Fibroblast of lung (primary cell): Measurements from ENCODE around the gene FRK. TPM values are rescaled to one million over a fixed set of nuclear protein-coding genes. Genes with fewer than 3 reads are reported as not detected.

Experiments
- DNase-seq, 2 donors: peaks; one replicate each; pipeline versions ENCODE4 v3.0.0 to v3.0.0-alpha.2; 2010; ENCODE audit warnings: low read depth in 2 of 2
- H2AFZ ChIP-seq: 2 replicates; pipeline ENCODE4 v1.5.1; 2012; ENCODE audit warnings: low read length, control low read depth, inconsistent platforms
- H3K27ac ChIP-seq: 2 replicates; pipeline ENCODE4 v1.5.1; 2011; ENCODE audit warnings: low read length, control low read depth; ENCODE audit not compliant: insufficient read depth
- H3K27me3 ChIP-seq: 2 replicates; pipeline ENCODE4 v1.5.1; 2011; ENCODE audit warnings: mild to moderate bottlenecking, low read length; ENCODE audit not compliant: control insufficient read depth, insufficient read depth
- H3K36me3 ChIP-seq: 2 replicates; pipeline ENCODE4 v1.5.1; 2011; ENCODE audit warnings: low read length; ENCODE audit not compliant: control insufficient read depth, insufficient read depth
- H3K4me1 ChIP-seq: 2 replicates; pipeline ENCODE4 v1.5.1; 2011; ENCODE audit warnings: low read length; ENCODE audit not compliant: control insufficient read depth, insufficient read depth; ENCODE audit errors: extremely low read depth
- H3K4me2 ChIP-seq: 2 replicates; pipeline ENCODE4 v1.5.1; 2011; ENCODE audit warnings: low read length, control low read depth; ENCODE audit not compliant: insufficient read depth; ENCODE audit errors: extremely low read depth
- H3K4me3 ChIP-seq, 4 experiments: fragments of 200-600 bp in 1 of 4; sonication (generic) in 1 of 4; replicated peaks in 1 of 4; 2 replicates each; pipeline ENCODE4 v1.5.1; 2011 to 2016; ENCODE audit warnings: low read length in 4 of 4, low read depth in 3 of 4, mild to moderate bottlenecking in 3 of 4, control low read depth in 2 of 4, inconsistent platforms in 1 of 4, mixed read lengths in 1 of 4; ENCODE audit not compliant: insufficient read depth in 1 of 4; ENCODE audit errors: control extremely low read depth in 1 of 4
- H3K79me2 ChIP-seq: 2 replicates; pipeline ENCODE4 v1.5.1; 2012; ENCODE audit warnings: mild to moderate bottlenecking, low read length, inconsistent platforms; ENCODE audit not compliant: control insufficient read depth, insufficient read depth
- H3K9ac ChIP-seq: 2 replicates; pipeline ENCODE4 v1.5.1; 2011; ENCODE audit warnings: mild to moderate bottlenecking, low read length, control low read depth; ENCODE audit not compliant: insufficient read depth
- H3K9me3 ChIP-seq: 2 replicates; pipeline ENCODE4 v1.5.1; 2012; ENCODE audit warnings: low read depth, low read length; ENCODE audit not compliant: control insufficient read depth, insufficient read depth
- H4K20me1 ChIP-seq: 2 replicates; pipeline ENCODE4 v1.5.1; 2011; ENCODE audit warnings: low read length; ENCODE audit not compliant: control insufficient read depth, insufficient read depth; ENCODE audit errors: extremely low read depth
- EZH2 ChIP-seq: IDR thresholded peaks from 2 replicates; pipeline ENCODE4 v1.5.1; 2012; ENCODE audit warnings: low read length, control low read depth, mild to moderate bottlenecking; ENCODE audit errors: missing control alignments
- polyA plus RNA-seq, 2 donors: library from polyadenylated mRNA; depleted of rRNA in 1 of 2; stranded (reverse) in 1 of 2; unstranded in 1 of 2; fragments of >200 nt; gene quantifications; 2 replicates each; pipeline ENCODE4 v1.2.1, GENCODE V29; 2011 to 2012; ENCODE audit warnings: missing spikeins in 1 of 2
- total RNA-seq: library from RNA; depleted of rRNA; stranded (reverse); fragments of >200 nt; gene quantifications from 2 replicates; pipeline ENCODE4 v1.2.1, GENCODE V29; 2014
- TF ChIP-seq, protein P1 (sequence below), 2 donors: IDR thresholded peaks in 1 of 2; conservative IDR thresholded peaks in 1 of 2; 1 replicate in 1 of 2; 2 replicates in 1 of 2; pipeline ENCODE4 v1.5.1; 2011 to 2012; ENCODE audit warnings: low read length in 2 of 2, control low read depth in 1 of 2, inconsistent platforms in 1 of 2, low read depth in 1 of 2, mild to moderate bottlenecking in 1 of 2

The FRK gene
- total and polyA plus RNA-seq, 2 donors (not counting 1 experiment from before 2014, with no cell fraction given) = 0.18 to 0.33 TPM

DNA sequence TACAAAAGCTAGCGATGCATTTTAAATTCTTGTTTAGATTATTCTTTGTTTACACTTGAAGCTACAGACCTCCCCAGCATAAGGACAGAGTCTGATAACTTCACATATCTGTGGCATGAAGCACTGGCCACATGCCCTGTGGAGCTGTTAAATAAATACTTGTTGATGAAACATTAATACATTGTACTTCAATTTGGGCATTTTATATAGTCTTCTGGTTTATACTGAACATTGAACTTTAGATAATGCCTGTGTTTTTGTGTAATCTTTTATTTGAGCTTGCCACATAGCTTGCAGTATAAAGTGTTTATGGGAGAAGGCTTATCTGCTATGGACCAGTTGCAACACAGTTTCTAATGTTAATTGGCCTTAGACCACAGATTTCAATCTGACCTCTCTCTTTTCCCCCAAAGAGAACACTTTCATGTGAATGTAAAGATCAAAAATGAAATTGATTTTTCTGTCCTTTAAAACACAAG lies 48.2 kb downstream of the FRK start:
- H3K4me1 ChIP-seq = peaks cover 2% of the 10 kb centered on the region
- H3K4me2 ChIP-seq = no peak overlapping the region
- TF ChIP-seq, protein P1, sequence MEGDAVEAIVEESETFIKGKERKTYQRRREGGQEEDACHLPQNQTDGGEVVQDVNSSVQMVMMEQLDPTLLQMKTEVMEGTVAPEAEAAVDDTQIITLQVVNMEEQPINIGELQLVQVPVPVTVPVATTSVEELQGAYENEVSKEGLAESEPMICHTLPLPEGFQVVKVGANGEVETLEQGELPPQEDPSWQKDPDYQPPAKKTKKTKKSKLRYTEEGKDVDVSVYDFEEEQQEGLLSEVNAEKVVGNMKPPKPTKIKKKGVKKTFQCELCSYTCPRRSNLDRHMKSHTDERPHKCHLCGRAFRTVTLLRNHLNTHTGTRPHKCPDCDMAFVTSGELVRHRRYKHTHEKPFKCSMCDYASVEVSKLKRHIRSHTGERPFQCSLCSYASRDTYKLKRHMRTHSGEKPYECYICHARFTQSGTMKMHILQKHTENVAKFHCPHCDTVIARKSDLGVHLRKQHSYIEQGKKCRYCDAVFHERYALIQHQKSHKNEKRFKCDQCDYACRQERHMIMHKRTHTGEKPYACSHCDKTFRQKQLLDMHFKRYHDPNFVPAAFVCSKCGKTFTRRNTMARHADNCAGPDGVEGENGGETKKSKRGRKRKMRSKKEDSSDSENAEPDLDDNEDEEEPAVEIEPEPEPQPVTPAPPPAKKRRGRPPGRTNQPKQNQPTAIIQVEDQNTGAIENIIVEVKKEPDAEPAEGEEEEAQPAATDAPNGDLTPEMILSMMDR (conservative IDR thresholded peaks at IDR 0.05 in 1 of 2, IDR thresholded peaks at IDR 0.05 in 1 of 2; ENCODE audit: low read depth in 1 of 2, low read length in 2 of 2) = no peak
- no peak for TF ChIP-seq EZH2
- DNase-seq = peak; percentile 46 to 59
- no peaks in the 10 kb centered on the region for H3K9me3 ChIP-seq
- no peaks in the 10 kb centered on the region for H3K27me3 ChIP-seq
- no peak overlapping the region for H3K27ac ChIP-seq
- no peak overlapping the region for H2AFZ ChIP-seq
- H3K36me3 ChIP-seq = no peaks in the 10 kb centered on the region
- H4K20me1 ChIP-seq = no peaks in the 10 kb centered on the region
- H3K79me2 ChIP-seq = no peaks in the 10 kb centered on the region
- H3K4me3 ChIP-seq = no peak overlapping the region
- no peak overlapping the region for H3K9ac ChIP-seq

DNA sequence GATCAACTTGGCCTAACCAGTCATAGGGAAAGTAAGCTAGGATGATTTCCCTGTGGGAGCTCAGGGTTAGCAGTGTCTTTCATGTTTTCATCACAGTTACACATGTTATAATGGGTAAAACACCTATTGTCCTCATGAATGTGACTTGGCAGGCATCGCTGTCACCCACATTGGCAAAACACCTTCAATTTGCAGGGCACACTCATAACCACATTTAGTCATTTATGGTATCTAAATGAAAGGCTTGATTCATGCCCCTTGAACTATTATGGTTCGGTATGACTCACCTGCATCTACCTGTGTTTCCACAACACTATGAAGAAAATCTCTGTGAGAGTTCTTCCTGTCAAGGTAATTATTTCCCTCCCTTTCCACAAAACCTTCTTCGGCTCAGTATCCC lies 49.2 kb downstream of the FRK start:
- H2AFZ ChIP-seq = no peak overlapping the region
- TF ChIP-seq, protein P1 (conservative IDR thresholded peaks at IDR 0.05 in 1 of 2, IDR thresholded peaks at IDR 0.05 in 1 of 2; ENCODE audit: low read depth in 1 of 2, low read length in 2 of 2) = no peak
- no peak for TF ChIP-seq EZH2
- H3K4me1 ChIP-seq = peaks cover 2% of the 10 kb centered on the region
- H3K79me2 ChIP-seq = no peaks in the 10 kb centered on the region
- no peak overlapping the region for H3K4me3 ChIP-seq
- H3K4me2 ChIP-seq = no peak overlapping the region
- no peak overlapping the region for H3K9ac ChIP-seq
- H3K9me3 ChIP-seq = no peaks in the 10 kb centered on the region
- no peak overlapping the region for H3K27ac ChIP-seq
- DNase-seq = no peak
- H3K27me3 ChIP-seq = no peaks in the 10 kb centered on the region
- H3K36me3 ChIP-seq = no peaks in the 10 kb centered on the region
- no peaks in the 10 kb centered on the region for H4K20me1 ChIP-seq

DNA sequence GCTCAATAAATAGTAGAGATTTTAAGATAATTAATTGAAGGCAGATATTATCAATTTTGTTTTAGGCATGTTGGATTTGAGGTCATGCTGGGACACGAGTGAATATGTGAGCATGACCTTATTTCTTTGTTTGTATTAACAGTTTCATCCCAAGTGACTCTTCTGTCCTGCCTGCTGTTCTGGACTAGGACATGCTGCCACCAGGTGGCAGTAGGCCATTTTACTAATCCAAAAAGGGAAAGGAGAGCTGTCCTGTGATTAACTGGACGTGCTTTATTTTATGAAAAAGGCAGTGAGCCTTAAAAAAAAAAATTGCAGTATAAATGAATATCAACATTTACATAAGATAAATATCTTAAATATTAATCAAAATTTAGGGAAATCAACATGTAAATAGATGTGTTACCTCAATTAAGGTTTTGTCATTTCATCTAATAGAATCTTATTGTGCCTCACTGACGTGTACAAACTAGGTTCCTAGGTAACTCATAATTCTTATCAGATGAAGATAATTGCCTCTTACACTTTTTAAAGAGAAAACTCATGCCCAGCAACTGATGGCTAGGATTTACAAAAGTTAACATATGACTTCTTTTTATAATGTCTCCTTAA lies 49.8 kb downstream of the FRK start:
- Histone ChIP-seq H3K9ac (no peak overlapping the region), H3K4me1 (peaks cover 2% of the 10 kb centered on the region), H2AFZ (no peak overlapping the region), H3K27me3 (no peaks in the 10 kb centered on the region), H4K20me1 (no peaks in the 10 kb centered on the region), H3K36me3 (no peaks in the 10 kb centered on the region), H3K4me2 (no peak overlapping the region), H3K79me2 (no peaks in the 10 kb centered on the region), H3K9me3 (no peaks in the 10 kb centered on the region), H3K4me3 (no peak overlapping the region), H3K27ac (no peak overlapping the region)
- DNase-seq = peak; percentile 54 to 81
- TF ChIP-seq, protein P1 (conservative IDR thresholded peaks at IDR 0.05 in 1 of 2, IDR thresholded peaks at IDR 0.05 in 1 of 2; ENCODE audit: low read depth in 1 of 2, low read length in 2 of 2) = peak; percentile 80 to 82
- no peak for TF ChIP-seq EZH2
